ENCODE data around the gene PFDN1. TPM values are rescaled to one million over a fixed set of nuclear protein-coding genes. Genes with fewer than 3 reads are reported as not detected.
"Not testable (repeated sequence)": the region's sequence is repeated elsewhere in the genome, so short reads cannot be mapped to it uniquely, and the experiment has no call there.

PFDN1 gene
- polyA plus RNA-seq (2013, experiment 1 of 4): 77.4 TPM
- polyA plus RNA-seq (2013, experiment 2 of 4): 77.8 TPM
- 71.6 TPM for polyA plus RNA-seq (2013, experiment 3 of 4)
- 75.4 TPM for polyA plus RNA-seq (2013, experiment 4 of 4)

- 2 to 3% methylated on average over 30 of the region's 30 CpGs for WGBS, 2 experiments
- Histone ChIP-seq H3K4me3 (ENCODE audit: insufficient read depth, low read depth, low read length) (peak within 1 kb of the TSS; percentile 97), H3K27me3 (ENCODE audit: control insufficient read depth, insufficient read depth, low read length, poor library complexity, severe bottlenecking) (peaks cover 3% of the 10 kb centered on the region), H3K36me3 (ENCODE audit: control insufficient read depth, insufficient read depth, low read length) (peaks cover 7% of the 10 kb centered on the region), H3K4me1 (ENCODE audit: control insufficient read depth, insufficient read depth, low read length) (peaks cover 6% of the 10 kb centered on the region), H3K27ac (ENCODE audit: insufficient read depth, low read depth, low read length, poor library complexity, severe bottlenecking) (peak within 1 kb of the TSS; percentile 39), H3K9me3 (ENCODE audit: control insufficient read depth, low read length) (no peaks in the 10 kb centered on the region)
Measured at GRCh38 chr5:140302786-140303639, at the start of gene PFDN1. Gene PFDN1, minus strand, starts transcription at chr5:140303101. Its CDS starts 28 bp downstream, at chr5:140303073.

GRCh38 chr5:140351609-140352334 is 48.9 kb upstream of the PFDN1 start:
- WGBS, 2 experiments: 25 to 30% methylated on average over 4 to 5 of the region's 5 CpGs
- H3K9me3 ChIP-seq (ENCODE audit: control insufficient read depth, low read length): no peaks in the 10 kb centered on the region
- H3K4me3 ChIP-seq (ENCODE audit: insufficient read depth, low read depth, low read length): no peak overlapping the region
- H3K27ac ChIP-seq (ENCODE audit: insufficient read depth, low read depth, low read length, poor library complexity, severe bottlenecking): no peak overlapping the region
- H3K27me3 ChIP-seq (ENCODE audit: control insufficient read depth, insufficient read depth, low read length, poor library complexity, severe bottlenecking): no peaks in the 10 kb centered on the region
- H3K4me1 ChIP-seq (ENCODE audit: control insufficient read depth, insufficient read depth, low read length): no peaks in the 10 kb centered on the region
- H3K36me3 ChIP-seq (ENCODE audit: control insufficient read depth, insufficient read depth, low read length): no peaks in the 10 kb centered on the region

DNA sequence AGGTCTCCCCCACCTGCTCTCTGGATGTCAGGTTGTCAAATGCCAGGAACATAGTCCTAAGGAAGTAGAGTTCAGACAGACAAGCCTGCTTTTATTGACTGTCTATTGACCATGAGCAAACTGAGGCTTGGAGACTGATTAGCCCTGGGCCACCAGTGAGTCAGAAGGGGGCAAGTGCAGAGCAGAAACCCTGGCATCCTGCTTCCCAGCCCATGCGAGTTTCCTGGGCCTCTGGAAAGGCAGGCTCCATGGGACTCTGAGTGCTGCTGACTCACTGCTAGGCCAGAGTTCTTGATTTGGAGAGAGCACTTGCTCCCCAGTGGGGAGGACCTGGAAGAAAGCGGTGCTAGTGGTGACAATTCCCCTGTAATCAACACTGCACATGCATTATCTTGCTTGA is 46.3 kb upstream of the PFDN1 start:
- WGBS, 2 experiments: 91 to 94% methylated on average over 2 of the region's 2 CpGs
- H3K4me3 ChIP-seq (ENCODE audit: insufficient read depth, low read depth, low read length): no peak overlapping the region
- H3K9me3 ChIP-seq (ENCODE audit: control insufficient read depth, low read length): no peaks in the 10 kb centered on the region
- peaks cover 6% of the 10 kb centered on the region for H3K4me1 ChIP-seq (ENCODE audit: control insufficient read depth, insufficient read depth, low read length)
- no peak overlapping the region for H3K27ac ChIP-seq (ENCODE audit: insufficient read depth, low read depth, low read length, poor library complexity, severe bottlenecking)
- peaks cover 18% of the 10 kb centered on the region for H3K27me3 ChIP-seq (ENCODE audit: control insufficient read depth, insufficient read depth, low read length, poor library complexity, severe bottlenecking)
- no peaks in the 10 kb centered on the region for H3K36me3 ChIP-seq (ENCODE audit: control insufficient read depth, insufficient read depth, low read length)

DNA sequence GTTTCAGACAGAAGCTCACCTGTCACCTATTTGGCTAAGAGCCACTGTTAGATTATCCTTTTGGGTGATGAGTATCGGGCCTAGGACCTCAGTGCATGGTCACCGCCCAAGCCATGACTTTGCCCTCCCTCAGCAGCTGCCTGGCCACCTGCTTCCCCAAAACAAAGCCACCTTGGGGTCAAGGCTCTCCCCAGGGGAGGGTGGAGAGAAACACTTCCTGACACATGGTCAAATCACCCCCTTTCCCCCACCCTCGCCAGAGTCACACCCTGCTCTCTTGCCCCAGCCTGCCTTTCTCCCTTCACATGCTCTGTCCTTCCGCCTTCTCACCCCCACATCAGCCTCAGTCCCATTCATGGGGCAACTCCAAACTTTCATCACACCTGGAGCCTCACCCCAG is 45.2 kb upstream of the PFDN1 start:
- WGBS, 2 experiments: 89 to 93% methylated on average over 4 of the region's 4 CpGs
- Histone ChIP-seq H3K4me1 (ENCODE audit: control insufficient read depth, insufficient read depth, low read length) (peaks cover 6% of the 10 kb centered on the region), H3K27me3 (ENCODE audit: control insufficient read depth, insufficient read depth, low read length, poor library complexity, severe bottlenecking) (peaks cover 18% of the 10 kb centered on the region), H3K9me3 (ENCODE audit: control insufficient read depth, low read length) (no peaks in the 10 kb centered on the region), H3K36me3 (ENCODE audit: control insufficient read depth, insufficient read depth, low read length) (no peaks in the 10 kb centered on the region), H3K27ac (ENCODE audit: insufficient read depth, low read depth, low read length, poor library complexity, severe bottlenecking) (no peak overlapping the region), H3K4me3 (ENCODE audit: insufficient read depth, low read depth, low read length) (no peak overlapping the region)

DNA sequence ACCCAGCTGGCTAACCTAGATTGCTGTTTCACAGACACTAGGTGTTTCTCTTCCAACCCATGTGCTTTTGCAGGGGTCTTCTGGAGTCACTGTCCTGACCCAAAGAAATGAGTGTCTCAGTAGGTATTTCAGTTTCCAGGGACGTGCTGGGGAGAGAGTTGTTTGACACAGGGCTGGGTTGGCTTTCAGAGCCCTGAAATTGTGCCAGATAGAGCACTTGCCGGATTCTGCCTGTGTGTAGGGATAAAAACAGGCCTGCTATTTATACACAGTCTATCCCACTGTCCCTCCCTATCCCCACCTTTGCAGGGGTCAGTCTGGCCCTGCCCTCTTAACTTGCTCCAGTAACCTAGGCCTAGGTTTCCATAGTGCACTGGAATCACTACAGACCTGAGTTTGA is 44.5 kb upstream of the PFDN1 start:
- H3K27me3 ChIP-seq (ENCODE audit: control insufficient read depth, insufficient read depth, low read length, poor library complexity, severe bottlenecking): peaks cover 18% of the 10 kb centered on the region
- no peak overlapping the region for H3K4me3 ChIP-seq (ENCODE audit: insufficient read depth, low read depth, low read length)
- H3K4me1 ChIP-seq (ENCODE audit: control insufficient read depth, insufficient read depth, low read length): peaks cover 6% of the 10 kb centered on the region
- H3K27ac ChIP-seq (ENCODE audit: insufficient read depth, low read depth, low read length, poor library complexity, severe bottlenecking): no peak overlapping the region
- H3K9me3 ChIP-seq (ENCODE audit: control insufficient read depth, low read length): no peaks in the 10 kb centered on the region
- 84 to 89% methylated on average over 2 of the region's 2 CpGs for WGBS, 2 experiments
- no peaks in the 10 kb centered on the region for H3K36me3 ChIP-seq (ENCODE audit: control insufficient read depth, insufficient read depth, low read length)

GRCh38 chr5:140346348-140347221 is 43.7 kb upstream of the PFDN1 start, which contains the start of gene HBEGF:
Gene HBEGF, minus strand, starts transcription at chr5:140346603. Its CDS starts 275 bp downstream, at chr5:140346328.
- Histone ChIP-seq H3K36me3 (ENCODE audit: control insufficient read depth, insufficient read depth, low read length) (no peaks in the 10 kb centered on the region), H3K9me3 (ENCODE audit: control insufficient read depth, low read length) (no peaks in the 10 kb centered on the region), H3K4me1 (ENCODE audit: control insufficient read depth, insufficient read depth, low read length) (peaks cover 6% of the 10 kb centered on the region), H3K27me3 (ENCODE audit: control insufficient read depth, insufficient read depth, low read length, poor library complexity, severe bottlenecking) (peaks cover 18% of the 10 kb centered on the region), H3K4me3 (ENCODE audit: insufficient read depth, low read depth, low read length) (peak within 1 kb of the TSS; percentile 65), H3K27ac (ENCODE audit: insufficient read depth, low read depth, low read length, poor library complexity, severe bottlenecking) (peak within 1 kb of the TSS; percentile 4)
- 4% methylated on average over 69 to 72 of the region's 72 CpGs for WGBS, 2 experiments

DNA sequence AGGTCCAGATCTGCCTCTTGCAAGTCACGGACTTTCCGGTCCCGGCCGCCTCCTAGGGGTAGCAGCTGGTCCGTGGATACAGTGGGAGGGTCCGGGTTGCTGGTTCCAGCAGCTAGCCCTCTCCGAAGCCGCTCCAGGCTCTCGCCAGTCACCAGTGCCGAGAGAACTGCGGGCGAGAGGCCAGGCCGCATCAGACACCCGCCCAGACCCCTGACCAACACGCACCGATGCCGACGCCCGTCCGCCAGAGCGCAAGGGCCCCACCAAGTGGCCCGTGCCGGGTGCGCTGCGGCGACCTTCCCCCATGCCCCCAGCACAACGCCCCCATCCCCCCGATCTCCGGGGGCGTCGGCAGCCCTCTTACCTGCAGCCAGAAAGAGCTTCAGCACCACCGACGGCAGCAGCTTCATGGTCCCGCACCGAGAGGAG is 43.0 kb upstream of the PFDN1 start:
- 3% methylated on average over 35 of the region's 35 CpGs for WGBS, 2 experiments
- Histone ChIP-seq H3K27ac (ENCODE audit: insufficient read depth, low read depth, low read length, poor library complexity, severe bottlenecking) (peak overlapping the region; percentile 4), H3K4me1 (ENCODE audit: control insufficient read depth, insufficient read depth, low read length) (peaks cover 6% of the 10 kb centered on the region), H3K4me3 (ENCODE audit: insufficient read depth, low read depth, low read length) (peak overlapping the region; percentile 65), H3K36me3 (ENCODE audit: control insufficient read depth, insufficient read depth, low read length) (no peaks in the 10 kb centered on the region), H3K9me3 (ENCODE audit: control insufficient read depth, low read length) (no peaks in the 10 kb centered on the region), H3K27me3 (ENCODE audit: control insufficient read depth, insufficient read depth, low read length, poor library complexity, severe bottlenecking) (peaks cover 18% of the 10 kb centered on the region)

GRCh38 chr5:140344683-140345423 is 42.0 kb upstream of the PFDN1 start:
- Histone ChIP-seq H3K9me3 (ENCODE audit: control insufficient read depth, low read length) (no peaks in the 10 kb centered on the region), H3K4me1 (ENCODE audit: control insufficient read depth, insufficient read depth, low read length) (peaks cover 6% of the 10 kb centered on the region), H3K36me3 (ENCODE audit: control insufficient read depth, insufficient read depth, low read length) (no peaks in the 10 kb centered on the region), H3K27me3 (ENCODE audit: control insufficient read depth, insufficient read depth, low read length, poor library complexity, severe bottlenecking) (peaks cover 18% of the 10 kb centered on the region), H3K27ac (ENCODE audit: insufficient read depth, low read depth, low read length, poor library complexity, severe bottlenecking) (no peak overlapping the region), H3K4me3 (ENCODE audit: insufficient read depth, low read depth, low read length) (no peak overlapping the region)
- WGBS, 2 experiments: 66 to 73% methylated on average over 4 of the region's 4 CpGs

DNA sequence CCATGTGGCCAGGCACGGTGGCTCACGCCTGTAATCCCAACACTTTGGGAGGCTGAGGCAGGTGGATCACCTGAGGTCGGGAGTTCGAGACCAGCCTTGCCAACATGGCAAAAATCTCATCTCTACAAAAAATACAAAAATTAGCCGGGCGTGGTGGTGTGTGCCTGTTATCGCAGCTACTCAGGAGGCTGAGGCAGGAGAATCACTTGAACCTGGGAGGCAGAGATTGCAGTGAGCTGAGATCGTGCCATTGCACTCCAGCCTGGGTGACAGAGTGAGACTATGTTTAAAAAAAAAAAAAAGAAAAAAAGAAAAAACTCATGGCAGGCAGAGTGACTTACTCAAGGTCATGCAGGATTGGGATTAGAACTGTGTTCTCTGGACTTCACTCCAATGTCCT is 40.9 kb upstream of the PFDN1 start:
- H3K4me3 ChIP-seq (ENCODE audit: insufficient read depth, low read depth, low read length); H3K36me3 ChIP-seq (ENCODE audit: control insufficient read depth, insufficient read depth, low read length); H3K4me1 ChIP-seq (ENCODE audit: control insufficient read depth, insufficient read depth, low read length); H3K9me3 ChIP-seq (ENCODE audit: control insufficient read depth, low read length); H3K27ac ChIP-seq (ENCODE audit: insufficient read depth, low read depth, low read length, poor library complexity, severe bottlenecking): not testable (repeated sequence)
- 91 to 95% methylated on average over 8 of the region's 8 CpGs for WGBS, 2 experiments
- H3K27me3 ChIP-seq (ENCODE audit: control insufficient read depth, insufficient read depth, low read length, poor library complexity, severe bottlenecking): peaks cover 18% of the 10 kb centered on the region
